ENCODE results near the gene RAP1GAP.

RAP1GAP gene

GRCh38 chr1:21622466-21623315, 46.5 kb downstream of the RAP1GAP start:
- TF ChIP-seq CTCF (conservative IDR thresholded peaks at IDR 0.05; ENCODE audit: control insufficient read depth, insufficient read depth, low read depth, low read length), result no peak
- H3K4me3 ChIP-seq (ENCODE audit: control insufficient read depth, low read depth, low read length), result no peak overlapping the region

GRCh38 chr1:21621761-21622436, 47.3 kb downstream of the RAP1GAP start:
- DNase-seq (ENCODE audit: low read depth), result no peak
- no peak overlapping the region for H3K4me3 ChIP-seq (ENCODE audit: control insufficient read depth, low read depth, low read length)

More at GRCh38 chr1:21622466-21623315, 46.5 kb downstream of the RAP1GAP start:
- no peak for DNase-seq (ENCODE audit: low read depth)

GRCh38 chr1:21621051-21621450, 48.1 kb downstream of the RAP1GAP start:
- no peak for TF ChIP-seq CTCF (conservative IDR thresholded peaks at IDR 0.05; ENCODE audit: control insufficient read depth, insufficient read depth, low read depth, low read length)
- no peak for DNase-seq (ENCODE audit: low read depth)
- no peak overlapping the region for H3K4me3 ChIP-seq (ENCODE audit: control insufficient read depth, low read depth, low read length)

More at GRCh38 chr1:21621761-21622436, 47.3 kb downstream of the RAP1GAP start:
- TF ChIP-seq CTCF (conservative IDR thresholded peaks at IDR 0.05; ENCODE audit: control insufficient read depth, insufficient read depth, low read depth, low read length), result no peak

- no peak overlapping the region for H3K4me3 ChIP-seq (ENCODE audit: control insufficient read depth, low read depth, low read length)
- no peak for TF ChIP-seq CTCF (conservative IDR thresholded peaks at IDR 0.05; ENCODE audit: control insufficient read depth, insufficient read depth, low read depth, low read length)
- no peak for DNase-seq (ENCODE audit: low read depth)
These were observed 48.7 kb downstream of the RAP1GAP start for GRCh38 chr1:21620496-21620895.

GRCh38 chr1:21620011-21620410, 49.1 kb downstream of the RAP1GAP start:
- no peak for TF ChIP-seq CTCF (conservative IDR thresholded peaks at IDR 0.05; ENCODE audit: control insufficient read depth, insufficient read depth, low read depth, low read length)
- no peak overlapping the region for H3K4me3 ChIP-seq (ENCODE audit: control insufficient read depth, low read depth, low read length)

GRCh38 chr1:21619375-21619947, 49.7 kb downstream of the RAP1GAP start:
- TF ChIP-seq CTCF (conservative IDR thresholded peaks at IDR 0.05; ENCODE audit: control insufficient read depth, insufficient read depth, low read depth, low read length), result no peak
- DNase-seq (ENCODE audit: low read depth), result no peak
- no peak overlapping the region for H3K4me3 ChIP-seq (ENCODE audit: control insufficient read depth, low read depth, low read length)

More at GRCh38 chr1:21620011-21620410, 49.1 kb downstream of the RAP1GAP start:
- DNase-seq (ENCODE audit: low read depth), result no peak
